ENCODE data around the gene CELSR2. TPM values are rescaled to one million over a fixed set of nuclear protein-coding genes. Genes with fewer than 3 reads are reported as not detected.

CELSR2 gene
- total RNA-seq, 2 experiments from 2014 or later, result 2.7 to 3.1 TPM

DNA sequence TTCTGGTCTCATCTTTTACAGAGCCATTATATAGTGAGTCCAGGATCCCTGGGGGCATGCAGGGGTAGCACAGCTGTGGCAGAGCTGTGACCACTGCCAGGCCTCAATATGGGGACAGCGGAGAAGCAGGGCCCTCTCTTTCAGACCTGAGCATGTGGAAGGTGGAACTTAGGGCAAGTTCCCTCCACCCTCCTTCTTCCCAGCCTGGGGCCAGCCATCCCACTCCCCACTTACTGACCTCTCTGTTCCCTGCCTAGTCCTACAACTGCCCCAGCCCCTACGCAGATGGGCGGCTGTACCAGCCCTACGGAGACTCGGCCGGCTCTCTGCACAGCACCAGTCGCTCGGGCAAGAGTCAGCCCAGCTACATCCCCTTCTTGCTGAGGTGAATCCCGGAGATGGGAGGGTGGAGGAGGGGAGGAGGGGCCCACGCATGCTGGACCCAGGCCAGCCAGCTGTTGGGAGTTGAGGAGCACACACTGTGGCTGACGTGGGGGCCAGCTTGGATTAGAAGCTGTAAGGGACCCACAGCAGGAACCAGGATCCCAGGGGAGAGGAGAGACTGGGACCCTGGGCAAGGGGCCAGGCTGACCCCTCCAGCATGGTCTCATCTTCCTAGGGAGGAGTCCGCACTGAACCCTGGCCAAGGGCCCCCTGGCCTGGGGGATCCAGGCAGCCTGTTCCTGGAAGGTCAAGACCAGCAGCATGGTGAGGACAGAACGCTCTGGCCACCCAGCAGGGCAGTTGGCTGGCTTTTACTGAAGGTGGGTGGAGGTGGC, 22.9 kb downstream of the CELSR2 start:
- H3K9me3 Mint-ChIP-seq, result no peaks in the 10 kb centered on the region
- ChIA-PET POLR2A (interaction anchor here (1.0 kb wide), 1 partner anchor 11 kb away, joined by 3 read pairs; no protein-coding TSS in a partner anchor), CTCF (no interaction called here)
- no peaks in the 10 kb centered on the region for H3K36me3 Mint-ChIP-seq (ENCODE audit: low read depth)
- DNase-seq, result no peak
- no peak overlapping the region for H3K27ac Mint-ChIP-seq
- peaks cover 3% of the 10 kb centered on the region for H3K4me1 Mint-ChIP-seq (ENCODE audit: low read depth)
- intact Hi-C loops (cut with micrococcal nuclease), result no loop called here
- no peak overlapping the region for H3K4me3 Mint-ChIP-seq
- TF ChIP-seq, protein P1, sequence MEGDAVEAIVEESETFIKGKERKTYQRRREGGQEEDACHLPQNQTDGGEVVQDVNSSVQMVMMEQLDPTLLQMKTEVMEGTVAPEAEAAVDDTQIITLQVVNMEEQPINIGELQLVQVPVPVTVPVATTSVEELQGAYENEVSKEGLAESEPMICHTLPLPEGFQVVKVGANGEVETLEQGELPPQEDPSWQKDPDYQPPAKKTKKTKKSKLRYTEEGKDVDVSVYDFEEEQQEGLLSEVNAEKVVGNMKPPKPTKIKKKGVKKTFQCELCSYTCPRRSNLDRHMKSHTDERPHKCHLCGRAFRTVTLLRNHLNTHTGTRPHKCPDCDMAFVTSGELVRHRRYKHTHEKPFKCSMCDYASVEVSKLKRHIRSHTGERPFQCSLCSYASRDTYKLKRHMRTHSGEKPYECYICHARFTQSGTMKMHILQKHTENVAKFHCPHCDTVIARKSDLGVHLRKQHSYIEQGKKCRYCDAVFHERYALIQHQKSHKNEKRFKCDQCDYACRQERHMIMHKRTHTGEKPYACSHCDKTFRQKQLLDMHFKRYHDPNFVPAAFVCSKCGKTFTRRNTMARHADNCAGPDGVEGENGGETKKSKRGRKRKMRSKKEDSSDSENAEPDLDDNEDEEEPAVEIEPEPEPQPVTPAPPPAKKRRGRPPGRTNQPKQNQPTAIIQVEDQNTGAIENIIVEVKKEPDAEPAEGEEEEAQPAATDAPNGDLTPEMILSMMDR (IDR thresholded peaks at IDR 0.05), result no peak
- H3K27me3 Mint-ChIP-seq, result no peaks in the 10 kb centered on the region
- no peak for ATAC-seq

DNA sequence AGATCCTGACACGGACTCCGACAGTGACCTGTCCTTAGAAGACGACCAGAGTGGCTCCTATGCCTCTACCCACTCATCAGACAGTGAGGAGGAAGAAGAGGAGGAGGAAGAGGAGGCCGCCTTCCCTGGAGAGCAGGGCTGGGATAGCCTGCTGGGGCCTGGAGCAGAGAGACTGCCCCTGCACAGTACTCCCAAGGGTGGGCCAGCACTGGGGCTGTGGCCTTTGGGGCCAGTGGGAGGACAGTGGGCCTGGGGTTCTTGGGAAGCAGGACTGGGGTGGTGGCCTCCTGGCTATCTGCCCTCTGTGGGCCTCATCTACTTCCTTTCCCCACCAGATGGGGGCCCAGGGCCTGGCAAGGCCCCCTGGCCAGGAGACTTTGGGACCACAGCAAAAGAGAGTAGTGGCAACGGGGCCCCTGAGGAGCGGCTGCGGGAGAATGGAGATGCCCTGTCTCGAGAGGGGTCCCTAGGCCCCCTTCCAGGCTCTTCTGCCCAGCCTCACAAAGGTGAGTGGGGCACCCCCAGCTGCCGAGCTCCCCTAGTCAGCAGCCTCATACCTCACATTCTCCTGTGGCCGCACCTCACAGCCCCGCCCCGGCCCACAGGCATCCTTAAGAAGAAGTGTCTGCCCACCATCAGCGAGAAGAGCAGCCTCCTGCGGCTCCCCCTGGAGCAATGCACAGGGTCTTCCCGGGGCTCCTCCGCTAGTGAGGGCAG, 23.6 kb downstream of the CELSR2 start:
- no peak overlapping the region for H3K4me3 Mint-ChIP-seq
- no peak overlapping the region for H3K27ac Mint-ChIP-seq
- no peaks in the 10 kb centered on the region for H3K9me3 Mint-ChIP-seq
- DNase-seq (no peak), ATAC-seq (no peak)
- ChIA-PET CTCF (interaction anchor here (1.0 kb wide), 1 partner anchor 260 kb away, joined by 4 read pairs; no protein-coding TSS in a partner anchor), POLR2A (interaction anchor here (1.0 kb wide), 1 partner anchor 11 kb away, joined by 3 read pairs; no protein-coding TSS in a partner anchor)
- H3K4me1 Mint-ChIP-seq (ENCODE audit: low read depth), result peaks cover 4% of the 10 kb centered on the region
- H3K27me3 Mint-ChIP-seq, result no peaks in the 10 kb centered on the region
- intact Hi-C loops (cut with micrococcal nuclease), result no loop called here
- H3K36me3 Mint-ChIP-seq (ENCODE audit: low read depth), result no peaks in the 10 kb centered on the region
- TF ChIP-seq, protein P1 (IDR thresholded peaks at IDR 0.05), result no peak

DNA sequence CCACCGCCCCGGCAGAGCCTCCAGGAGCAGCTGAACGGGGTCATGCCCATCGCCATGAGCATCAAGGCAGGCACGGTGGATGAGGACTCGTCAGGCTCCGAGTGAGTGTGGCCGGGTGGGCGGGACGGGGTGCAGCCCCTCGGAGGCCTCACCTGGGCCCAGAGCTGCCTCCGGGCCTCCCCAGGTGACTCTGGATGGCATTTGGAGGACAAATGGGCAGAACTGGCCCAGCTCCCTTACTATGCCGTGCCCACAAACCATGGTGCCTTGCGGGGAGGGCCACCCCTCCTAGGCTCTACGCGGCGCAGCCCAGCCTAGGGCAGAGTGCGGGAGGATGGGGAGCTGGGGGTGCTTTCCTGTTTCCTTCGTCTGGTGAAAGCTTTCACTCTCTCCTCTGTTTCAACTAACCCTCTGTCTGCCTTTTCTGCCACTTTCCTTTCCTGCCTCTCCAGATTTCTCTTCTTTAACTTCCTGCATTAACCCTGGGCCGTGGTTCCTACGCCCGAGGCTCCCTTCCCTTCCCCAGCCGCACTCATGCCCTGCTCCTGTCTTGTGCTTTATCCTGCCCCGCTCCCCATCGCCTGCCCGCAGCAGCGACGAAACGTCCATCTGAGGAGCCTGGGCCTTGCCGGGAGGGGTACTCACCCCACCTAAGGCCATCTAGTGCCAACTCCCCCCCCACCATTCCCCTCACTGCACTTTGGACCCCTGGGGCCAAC, 24.4 kb downstream of the CELSR2 start:
- no peaks in the 10 kb centered on the region for H3K27me3 Mint-ChIP-seq

DNA sequence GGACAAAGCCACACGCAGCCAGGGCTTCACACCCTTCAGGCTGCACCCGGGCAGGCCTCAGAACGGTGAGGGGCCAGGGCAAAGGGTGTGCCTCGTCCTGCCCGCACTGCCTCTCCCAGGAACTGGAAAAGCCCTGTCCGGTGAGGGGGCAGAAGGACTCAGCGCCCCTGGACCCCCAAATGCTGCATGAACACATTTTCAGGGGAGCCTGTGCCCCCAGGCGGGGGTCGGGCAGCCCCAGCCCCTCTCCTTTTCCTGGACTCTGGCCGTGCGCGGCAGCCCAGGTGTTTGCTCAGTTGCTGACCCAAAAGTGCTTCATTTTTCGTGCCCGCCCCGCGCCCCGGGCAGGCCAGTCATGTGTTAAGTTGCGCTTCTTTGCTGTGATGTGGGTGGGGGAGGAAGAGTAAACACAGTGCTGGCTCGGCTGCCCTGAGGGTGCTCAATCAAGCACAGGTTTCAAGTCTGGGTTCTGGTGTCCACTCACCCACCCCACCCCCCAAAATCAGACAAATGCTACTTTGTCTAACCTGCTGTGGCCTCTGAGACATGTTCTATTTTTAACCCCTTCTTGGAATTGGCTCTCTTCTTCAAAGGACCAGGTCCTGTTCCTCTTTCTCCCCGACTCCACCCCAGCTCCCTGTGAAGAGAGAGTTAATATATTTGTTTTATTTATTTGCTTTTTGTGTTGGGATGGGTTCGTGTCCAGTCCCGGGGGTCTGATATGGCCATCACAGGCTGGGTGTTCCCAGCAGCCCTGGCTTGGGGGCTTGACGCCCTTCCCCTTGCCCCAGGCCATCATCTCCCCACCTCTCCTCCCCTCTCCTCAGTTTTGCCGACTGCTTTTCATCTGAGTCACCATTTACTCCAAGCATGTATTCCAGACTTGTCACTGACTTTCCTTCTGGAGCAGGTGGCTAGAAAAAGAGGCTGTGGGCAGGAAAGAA, 25.5 kb downstream of the CELSR2 start:
- TF ChIP-seq, protein P1 (IDR thresholded peaks at IDR 0.05), result no peak
- Mint-ChIP-seq H3K9me3 (no peaks in the 10 kb centered on the region), H3K4me3 (no peak overlapping the region), H3K27ac (no peak overlapping the region), H3K27me3 (no peaks in the 10 kb centered on the region), H3K36me3 (ENCODE audit: low read depth) (no peaks in the 10 kb centered on the region), H3K4me1 (ENCODE audit: low read depth) (peaks cover 4% of the 10 kb centered on the region)
- DNase-seq, result no peak
- POLR2A ChIA-PET, result no interaction called here
- ATAC-seq, result no peak
- CTCF ChIA-PET, result interaction anchor here (4.4 kb wide), 1 partner anchor 11 kb away, joined by 18 read pairs; no protein-coding TSS in a partner anchor
- intact Hi-C loops (cut with micrococcal nuclease), result loop anchor here (5.0 kb wide), 1 partner anchor 257 kb away; no protein-coding TSS in a partner anchor

More for the DNA sequence above, 24.4 kb downstream of the CELSR2 start:
- no peak overlapping the region for H3K27ac Mint-ChIP-seq
- TF ChIP-seq, protein P1 (IDR thresholded peaks at IDR 0.05), result no peak
- DNase-seq (no peak), ATAC-seq (no peak)
- no peaks in the 10 kb centered on the region for H3K36me3 Mint-ChIP-seq (ENCODE audit: low read depth)
- intact Hi-C loops (cut with micrococcal nuclease), result no loop called here
- ChIA-PET POLR2A (no interaction called here), CTCF (interaction anchor here (1.0 kb wide), 1 partner anchor 259 kb away, joined by 4 read pairs; no protein-coding TSS in a partner anchor)
- no peak overlapping the region for H3K4me3 Mint-ChIP-seq
- H3K4me1 Mint-ChIP-seq (ENCODE audit: low read depth), result peaks cover 4% of the 10 kb centered on the region
- no peaks in the 10 kb centered on the region for H3K9me3 Mint-ChIP-seq

Data from activated CD8-positive, alpha-beta T cell treated with anti-CD3 and anti-CD28 coated beads for 36 hours (primary cell).